ENCODE data around the gene FAM53C.

FAM53C gene

GRCh38 chr5:138351056-138351455 is 13.0 kb downstream of the FAM53C start:
- no peak for TF ChIP-seq CTCF (IDR thresholded peaks at IDR 0.05; ENCODE audit: control insufficient read depth, insufficient read depth, low read depth, low read length, missing control alignments)
- H3K4me3 ChIP-seq (ENCODE audit: control insufficient read depth, low read depth, low read length): no peak overlapping the region
- no peak for DNase-seq (ENCODE audit: low read depth)

GRCh38 chr5:138351517-138351916 is 13.5 kb downstream of the FAM53C start:
- DNase-seq (ENCODE audit: low read depth): no peak
- TF ChIP-seq CTCF (IDR thresholded peaks at IDR 0.05; ENCODE audit: control insufficient read depth, insufficient read depth, low read depth, low read length, missing control alignments): no peak
- no peak overlapping the region for H3K4me3 ChIP-seq (ENCODE audit: control insufficient read depth, low read depth, low read length)

- DNase-seq (ENCODE audit: low read depth): no peak
- peak; percentile 96 for TF ChIP-seq CTCF (IDR thresholded peaks at IDR 0.05; ENCODE audit: control insufficient read depth, insufficient read depth, low read depth, low read length, missing control alignments)
- H3K4me3 ChIP-seq (ENCODE audit: control insufficient read depth, low read depth, low read length): peak within 1 kb of the TSS; percentile 65
Measured at GRCh38 chr5:138352071-138352721, 14.1 kb downstream of the FAM53C start, which contains the start of gene KDM3B. Gene KDM3B (plus strand): TSS chr5:138352685. CDS start chr5:138352796, 111 bp downstream.

- no peak for DNase-seq (ENCODE audit: low read depth)
- H3K4me3 ChIP-seq (ENCODE audit: control insufficient read depth, low read depth, low read length): peak overlapping the region; percentile 65
- peak; percentile 21 for TF ChIP-seq CTCF (IDR thresholded peaks at IDR 0.05; ENCODE audit: control insufficient read depth, insufficient read depth, low read depth, low read length, missing control alignments)
Measured at GRCh38 chr5:138352722-138353559, 14.9 kb downstream of the FAM53C start.

GRCh38 chr5:138353560-138354080 is 15.6 kb downstream of the FAM53C start:
- no peak for DNase-seq (ENCODE audit: low read depth)
- H3K4me3 ChIP-seq (ENCODE audit: control insufficient read depth, low read depth, low read length): peak overlapping the region; percentile 65
- no peak for TF ChIP-seq CTCF (IDR thresholded peaks at IDR 0.05; ENCODE audit: control insufficient read depth, insufficient read depth, low read depth, low read length, missing control alignments)

GRCh38 chr5:138354387-138354786 is 16.3 kb downstream of the FAM53C start:
- DNase-seq (ENCODE audit: low read depth): no peak
- no peak for TF ChIP-seq CTCF (IDR thresholded peaks at IDR 0.05; ENCODE audit: control insufficient read depth, insufficient read depth, low read depth, low read length, missing control alignments)
- H3K4me3 ChIP-seq (ENCODE audit: control insufficient read depth, low read depth, low read length): peak overlapping the region; percentile 65
